NCI-H510A treated with DMSO at 0.1 percent for 48 hours (cell line): ENCODE results near the gene CREB5.

Experiments
- DNase-seq: peaks from one replicate; lab custom pipeline; 2025; lab: John Stamatoyannopoulos, UW

The CREB5 gene

DNA sequence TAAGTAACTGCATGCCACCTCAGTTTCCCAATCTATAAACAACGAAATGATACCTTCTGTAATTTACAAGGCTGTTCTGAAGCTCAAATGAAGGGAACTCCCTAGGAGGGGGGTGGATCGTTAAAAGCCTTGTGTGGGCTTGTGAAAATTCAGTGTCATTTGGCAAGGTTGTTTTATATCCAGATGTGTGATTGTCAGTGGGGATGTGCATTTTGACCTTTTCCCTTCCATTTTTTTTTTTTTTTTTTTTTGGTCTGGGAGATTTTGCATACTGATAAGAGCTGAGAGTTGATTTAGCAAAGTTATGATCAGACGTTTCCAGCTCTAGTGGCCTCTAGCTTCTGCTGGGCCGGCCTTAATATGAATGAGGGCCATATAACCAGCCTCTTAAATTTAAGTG is 22.8 kb downstream of the CREB5 start:
- DNase-seq, result no peak

DNA sequence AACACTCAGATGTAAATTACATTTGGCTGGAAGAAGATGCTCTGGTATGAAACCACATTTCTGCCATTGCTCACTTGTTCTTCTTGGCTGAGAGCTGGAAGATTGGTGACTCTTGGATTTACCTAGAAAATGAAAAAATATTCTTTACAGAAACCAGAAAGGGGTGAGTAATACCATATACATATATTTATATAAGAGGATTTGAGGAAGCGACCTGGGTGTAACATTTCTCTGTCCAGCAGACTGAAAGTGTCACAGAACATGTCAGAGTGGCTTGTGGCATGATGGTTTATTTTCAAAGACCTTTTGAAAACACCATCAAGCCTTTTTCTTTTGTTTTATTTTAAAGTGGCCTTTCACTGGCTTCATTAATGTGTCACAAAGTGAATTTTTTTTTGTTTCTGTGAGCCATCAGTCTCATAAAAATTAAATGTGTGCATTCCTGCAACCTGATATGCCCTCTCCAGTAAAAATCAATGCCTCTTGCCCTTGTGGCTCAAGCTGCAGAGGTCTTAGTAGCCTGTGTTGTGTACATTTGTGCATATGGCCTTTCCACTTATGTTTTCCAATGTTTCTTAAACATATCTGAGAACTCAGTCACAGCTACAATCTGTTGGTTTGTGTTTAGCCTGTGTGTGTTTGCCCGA is 23.5 kb downstream of the CREB5 start:
- peak; percentile 79 for DNase-seq

DNA sequence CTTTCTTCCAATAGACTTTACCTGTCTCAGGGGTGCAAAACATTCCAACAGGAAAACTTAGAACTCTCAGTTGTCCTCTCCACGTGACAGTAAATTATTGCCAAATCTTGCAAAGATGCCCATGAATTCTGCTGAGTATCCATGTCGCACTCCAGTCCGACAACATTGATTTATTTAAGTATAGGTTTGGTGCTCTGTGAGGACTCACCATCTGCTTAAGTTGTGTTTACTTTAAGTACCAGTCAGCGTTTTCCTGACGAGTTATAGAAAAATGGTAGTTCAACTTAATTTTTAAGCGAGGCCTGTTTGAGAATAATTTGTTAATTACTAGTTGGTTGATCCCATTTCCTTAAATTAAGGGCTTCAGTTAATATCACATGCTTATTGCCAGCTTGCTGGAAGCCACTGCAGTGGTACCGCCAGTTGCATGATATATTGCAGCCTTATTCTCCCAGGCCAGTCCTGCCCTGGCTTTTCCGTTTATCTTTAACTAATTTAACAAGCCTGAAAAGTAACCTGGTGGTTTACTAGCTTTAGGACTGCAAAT is 27.8 kb downstream of the CREB5 start:
- no peak for DNase-seq

DNA sequence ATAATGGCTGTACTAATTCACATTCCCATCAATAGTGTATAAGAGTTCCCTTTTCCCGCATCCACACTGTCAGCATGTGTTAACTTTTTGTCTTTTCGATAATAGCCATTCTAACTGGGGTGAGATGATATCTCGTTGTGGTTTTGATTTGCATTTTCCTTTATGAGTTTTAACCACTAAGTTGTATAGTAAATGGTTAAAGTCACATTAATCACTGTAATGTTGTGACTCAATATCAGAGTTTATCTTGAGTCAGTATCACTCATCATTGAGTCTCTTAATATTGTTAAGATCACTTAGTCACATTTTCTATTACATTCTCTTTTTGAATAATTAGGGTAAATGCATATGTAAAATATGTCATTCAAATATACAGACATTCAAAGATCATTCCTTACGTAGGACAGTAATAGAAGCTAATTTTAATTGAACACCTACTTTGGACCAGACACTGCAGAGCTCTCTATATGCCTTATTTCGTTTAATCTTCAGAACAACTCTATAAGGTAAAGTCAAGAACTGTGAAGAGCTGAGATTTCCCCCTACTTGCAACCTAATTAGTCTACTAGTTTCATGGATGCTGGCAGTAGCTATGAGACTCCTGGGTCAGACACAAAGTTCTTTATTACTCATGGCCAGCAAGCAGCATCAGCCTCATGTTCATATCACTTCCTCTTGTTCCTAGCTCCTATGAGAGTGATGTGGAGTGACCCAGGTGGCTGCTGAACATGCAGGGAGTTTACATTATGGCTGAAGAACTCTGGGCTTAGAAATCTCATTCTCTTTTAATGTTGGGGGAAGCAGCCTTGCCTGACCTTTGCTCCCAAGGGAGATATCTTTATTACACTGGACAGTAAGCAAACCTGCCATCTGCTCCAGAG is 30.5 kb downstream of the CREB5 start:
- no peak for DNase-seq

DNA sequence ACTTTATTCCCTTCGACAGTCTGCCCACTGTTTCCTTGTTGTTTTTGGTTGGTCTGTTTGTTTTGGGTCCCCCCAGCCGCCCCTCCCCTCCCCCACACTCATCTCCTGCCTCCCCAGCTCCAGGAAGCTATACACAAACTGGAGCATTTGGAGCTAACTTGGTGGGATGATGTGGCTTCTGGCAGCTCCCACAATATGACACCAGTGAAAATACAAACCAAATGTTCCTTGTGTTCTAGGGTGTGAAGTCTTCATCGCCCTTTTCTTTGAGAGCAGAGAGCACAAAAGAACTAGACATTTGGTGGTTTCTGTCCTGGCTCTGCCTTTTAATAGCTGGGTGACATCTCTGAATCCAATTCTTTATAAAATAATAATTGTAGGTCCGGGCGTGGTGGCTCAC is 33.8 kb downstream of the CREB5 start:
- no peak for DNase-seq

DNA sequence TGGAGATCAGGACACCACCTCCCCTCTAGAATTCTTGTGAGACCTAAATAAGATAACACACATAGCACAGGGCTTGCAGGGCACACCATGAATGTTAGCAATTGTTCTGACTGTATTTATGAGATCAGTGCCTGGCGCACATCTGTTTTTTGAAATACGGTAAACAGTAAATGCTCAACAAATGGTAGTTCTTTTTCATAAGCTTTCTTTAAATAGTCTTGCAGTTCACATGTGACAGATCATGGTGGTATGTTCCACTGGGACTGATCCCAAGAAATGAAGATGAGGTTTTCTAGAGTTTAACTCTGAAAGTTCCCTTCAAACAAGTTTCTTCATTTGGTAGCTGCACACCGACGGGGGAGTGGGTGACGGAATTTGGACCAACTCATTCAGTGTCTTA is 34.8 kb downstream of the CREB5 start:
- DNase-seq, result no peak

DNA sequence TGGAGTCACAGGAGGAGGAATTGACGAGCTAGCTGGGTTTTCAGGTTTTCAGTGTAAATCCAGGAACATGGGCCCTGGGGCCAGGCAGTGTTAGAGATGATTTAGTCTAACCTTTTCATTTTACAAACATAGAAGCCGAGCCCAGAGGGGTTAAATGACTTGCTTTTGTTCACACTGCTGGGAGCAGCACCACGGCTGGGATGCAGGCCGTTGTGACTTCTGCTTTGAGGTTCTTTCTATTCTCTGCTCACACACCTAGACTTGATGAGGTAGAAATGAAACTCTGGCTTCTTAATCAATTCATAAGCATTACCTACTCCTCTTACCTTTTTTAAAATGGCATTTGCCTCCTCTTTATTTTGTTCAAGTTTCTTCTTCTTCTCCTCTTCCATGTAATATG is 36.4 kb downstream of the CREB5 start:
- no peak for DNase-seq

DNA sequence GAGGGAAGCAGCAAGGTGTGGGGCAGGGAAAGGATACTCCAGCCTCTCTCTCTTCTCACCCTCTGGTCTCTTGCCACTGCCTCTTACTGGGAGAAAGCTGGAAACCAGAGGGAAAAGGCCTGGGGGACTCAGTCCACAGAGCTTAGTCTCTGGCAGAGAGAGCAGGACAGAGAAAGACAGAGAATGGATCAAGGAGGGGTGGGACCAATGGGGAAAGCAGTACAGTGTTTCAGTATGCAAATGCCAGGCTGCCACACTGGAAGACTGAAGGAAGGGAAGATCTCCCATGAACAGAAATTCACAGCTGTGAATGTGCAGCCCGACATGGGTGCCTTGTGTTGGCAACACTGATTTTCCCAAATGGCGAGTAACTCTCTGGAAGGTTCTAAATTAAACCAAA is 40.4 kb downstream of the CREB5 start:
- DNase-seq, result no peak

DNA sequence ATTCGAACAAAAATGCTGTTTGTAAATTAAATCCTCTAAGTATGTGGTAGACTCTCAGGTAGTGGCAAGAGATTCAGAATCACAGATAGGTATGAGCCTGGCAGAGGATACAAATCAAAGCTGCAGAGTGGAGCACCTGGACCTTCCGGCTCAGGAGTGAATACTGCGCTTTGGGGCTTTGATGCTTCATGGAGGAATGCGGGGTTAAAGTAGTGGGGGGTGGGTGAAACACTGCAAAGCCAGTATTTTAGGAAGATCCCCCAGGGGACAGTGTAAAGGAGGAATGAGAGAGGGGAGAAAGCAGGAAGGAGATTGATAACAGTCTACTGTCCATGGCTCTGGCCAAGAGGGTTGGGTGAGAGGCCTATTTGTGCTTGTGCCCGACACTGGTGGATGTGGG is 43.2 kb downstream of the CREB5 start:
- no peak for DNase-seq

DNA sequence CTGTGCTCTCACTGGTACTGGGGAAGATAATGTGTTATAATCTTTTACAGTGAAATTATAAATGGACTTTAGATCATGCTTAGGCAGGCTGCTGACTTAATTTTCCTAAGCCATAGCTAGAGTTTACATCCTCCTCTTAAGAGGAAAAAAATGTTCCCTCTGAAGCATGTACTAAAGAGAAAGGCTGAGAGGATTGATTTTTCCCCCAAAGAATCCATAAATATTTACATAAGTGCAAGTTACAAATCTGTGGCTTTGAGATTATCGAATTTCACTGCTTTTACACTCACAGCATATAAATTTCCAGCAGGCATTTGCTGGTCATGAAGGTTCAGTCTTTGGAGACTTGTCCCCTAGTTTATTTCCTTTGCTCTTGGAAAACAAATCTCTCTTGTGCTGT is 43.7 kb downstream of the CREB5 start:
- no peak for DNase-seq

DNA sequence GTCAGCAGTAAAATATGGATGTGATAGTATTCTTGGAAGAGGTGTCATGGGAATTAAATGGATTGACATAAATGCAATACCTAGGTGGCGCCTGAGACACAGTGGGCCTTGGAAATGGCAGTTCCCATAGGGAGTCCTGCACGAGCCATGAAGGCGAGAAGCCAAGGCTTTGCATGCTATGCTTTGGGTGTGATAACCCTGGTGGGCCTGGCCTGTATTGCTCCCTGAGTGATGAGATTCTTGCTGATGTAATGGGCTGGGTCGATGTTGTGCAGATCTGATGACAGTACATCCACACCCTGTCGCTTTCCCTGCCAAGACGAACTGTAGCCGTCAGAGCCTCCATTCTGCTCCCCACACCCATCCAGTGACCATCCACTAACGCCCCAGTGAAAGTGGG is 46.4 kb downstream of the CREB5 start:
- DNase-seq, result no peak

DNA sequence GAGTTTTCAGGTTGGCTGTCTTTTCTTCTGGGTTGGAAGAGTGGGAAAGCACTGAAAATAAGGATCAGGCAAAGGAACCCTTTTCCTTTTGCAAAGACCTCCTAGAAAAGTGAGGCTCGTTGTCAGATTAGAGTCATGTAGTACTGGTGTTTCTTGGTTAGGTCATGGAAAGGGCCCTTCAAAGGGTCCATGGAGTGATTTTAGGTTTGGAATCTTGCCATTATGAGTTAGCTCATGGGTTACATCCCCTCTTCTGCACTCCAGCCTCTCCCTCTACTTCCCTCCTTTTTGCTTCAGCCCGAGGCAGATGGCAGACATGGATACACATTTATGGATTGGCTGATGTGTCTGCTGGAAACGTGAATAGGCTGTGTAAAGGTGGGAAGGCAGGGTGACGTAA is 47.0 kb downstream of the CREB5 start:
- DNase-seq, result no peak

DNA sequence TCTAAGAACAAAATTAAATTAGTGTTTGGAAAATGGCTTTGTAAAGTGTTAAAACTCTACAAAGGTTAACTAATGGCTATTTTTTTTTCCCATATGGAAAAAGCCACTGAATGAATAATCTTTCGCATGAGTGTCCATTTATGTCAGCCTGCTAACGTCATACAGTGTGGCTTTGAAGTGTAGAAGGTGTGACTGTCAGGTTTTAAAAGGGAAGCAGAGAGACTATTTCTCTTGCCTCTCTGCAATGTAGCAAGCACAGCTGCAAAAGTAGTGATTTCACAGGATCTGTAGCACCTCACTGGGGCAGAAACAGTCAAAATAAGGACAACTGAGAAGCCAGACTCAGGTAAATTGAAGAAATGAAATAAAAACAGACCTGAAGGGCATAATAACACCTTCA is 53.4 kb downstream of the CREB5 start:
- no peak for DNase-seq

DNA sequence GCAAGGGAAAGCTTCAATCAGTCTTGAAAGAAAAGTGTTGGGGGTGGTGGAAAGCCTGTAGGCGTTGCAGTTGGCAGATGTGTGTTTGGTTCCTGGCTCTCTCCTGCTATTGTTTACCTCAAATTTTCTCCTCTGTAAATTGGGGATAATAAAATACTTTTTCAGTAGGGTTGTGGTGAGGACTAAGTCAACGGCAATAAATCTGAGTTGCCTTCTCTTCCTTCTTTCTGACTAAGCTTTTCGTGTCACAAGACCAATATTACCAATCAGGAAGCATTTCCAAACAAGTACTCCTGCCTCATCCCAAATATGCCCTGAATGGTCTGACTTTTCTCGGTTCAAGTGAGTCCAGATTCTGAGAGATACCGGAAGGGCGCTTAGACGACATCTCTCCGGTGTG is 54.0 kb downstream of the CREB5 start:
- no peak for DNase-seq

DNA sequence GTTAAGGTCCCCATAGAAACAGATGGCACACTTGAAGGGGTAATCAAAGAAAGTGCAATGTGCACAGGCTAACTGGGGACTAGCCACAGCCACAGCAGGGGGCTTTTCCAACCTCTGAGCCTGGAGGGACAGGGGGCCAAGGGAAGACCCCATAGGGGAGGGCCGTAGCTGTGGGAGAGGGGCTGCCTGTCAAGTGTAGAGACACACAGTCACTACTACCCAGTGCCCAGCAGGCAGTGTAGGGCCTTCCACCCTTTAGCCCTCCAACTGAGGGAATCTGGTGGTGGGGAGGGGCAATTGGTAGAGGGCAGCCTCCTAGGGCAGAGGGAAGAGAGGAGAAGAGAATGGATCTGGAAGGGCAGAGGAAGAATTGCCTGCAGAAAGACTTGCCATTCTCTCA is 54.6 kb downstream of the CREB5 start:
- DNase-seq, result no peak

DNA sequence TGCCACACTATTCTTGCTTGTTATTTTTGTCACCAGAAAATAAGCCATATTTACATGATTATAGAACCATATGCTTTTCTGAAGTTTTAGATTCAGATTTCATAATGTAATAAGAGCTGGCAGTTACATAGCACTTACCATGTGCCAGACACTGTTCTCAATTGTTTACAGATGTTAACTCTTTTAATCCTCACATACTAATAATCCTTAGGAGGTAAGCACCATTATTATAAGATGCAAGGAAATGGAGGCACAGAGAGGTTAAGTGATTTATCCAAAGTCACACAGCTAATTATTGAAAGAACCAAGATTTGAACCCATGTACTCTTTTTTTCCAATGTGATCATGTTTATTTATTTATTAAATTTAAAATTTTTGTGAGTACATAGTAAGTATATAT is 57.2 kb downstream of the CREB5 start:
- DNase-seq, result no peak

DNA sequence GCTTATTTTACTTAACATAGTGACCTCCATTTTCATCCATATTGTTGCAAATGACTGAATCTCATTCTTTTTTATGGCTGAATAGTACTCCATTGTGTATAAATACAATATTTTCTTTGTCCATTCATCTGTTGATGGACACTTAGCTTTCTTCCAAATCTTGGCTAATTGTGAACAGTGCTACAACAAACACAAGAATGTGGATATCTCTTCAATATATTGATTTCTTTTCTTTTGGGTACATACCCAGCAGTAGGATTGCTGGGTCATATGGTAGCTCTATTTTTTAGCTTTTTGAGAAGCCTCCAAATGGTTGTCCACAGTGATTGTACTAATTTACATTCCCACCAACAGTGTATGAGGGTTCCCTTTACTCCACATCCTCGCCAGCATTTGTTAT is 58.0 kb downstream of the CREB5 start:
- no peak for DNase-seq

DNA sequence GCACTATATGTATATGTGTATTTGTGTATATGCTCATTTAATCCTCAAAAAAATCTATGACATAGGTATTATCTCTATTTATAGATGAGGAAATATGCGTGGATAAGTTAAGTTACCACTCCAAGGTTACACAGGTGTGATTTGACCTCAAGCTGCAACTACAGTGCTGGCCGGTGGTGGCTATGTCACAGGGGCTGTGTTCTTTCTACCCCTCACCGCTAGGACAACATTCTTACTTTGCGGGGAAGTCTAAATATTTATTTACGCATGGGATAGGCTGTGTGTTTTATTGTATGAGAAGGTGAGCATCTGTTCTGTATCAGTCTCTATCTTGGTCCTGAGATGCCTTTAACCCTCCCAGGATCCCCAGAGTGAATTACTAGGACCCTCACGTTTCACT is 60.0 kb downstream of the CREB5 start:
- DNase-seq, result no peak

DNA sequence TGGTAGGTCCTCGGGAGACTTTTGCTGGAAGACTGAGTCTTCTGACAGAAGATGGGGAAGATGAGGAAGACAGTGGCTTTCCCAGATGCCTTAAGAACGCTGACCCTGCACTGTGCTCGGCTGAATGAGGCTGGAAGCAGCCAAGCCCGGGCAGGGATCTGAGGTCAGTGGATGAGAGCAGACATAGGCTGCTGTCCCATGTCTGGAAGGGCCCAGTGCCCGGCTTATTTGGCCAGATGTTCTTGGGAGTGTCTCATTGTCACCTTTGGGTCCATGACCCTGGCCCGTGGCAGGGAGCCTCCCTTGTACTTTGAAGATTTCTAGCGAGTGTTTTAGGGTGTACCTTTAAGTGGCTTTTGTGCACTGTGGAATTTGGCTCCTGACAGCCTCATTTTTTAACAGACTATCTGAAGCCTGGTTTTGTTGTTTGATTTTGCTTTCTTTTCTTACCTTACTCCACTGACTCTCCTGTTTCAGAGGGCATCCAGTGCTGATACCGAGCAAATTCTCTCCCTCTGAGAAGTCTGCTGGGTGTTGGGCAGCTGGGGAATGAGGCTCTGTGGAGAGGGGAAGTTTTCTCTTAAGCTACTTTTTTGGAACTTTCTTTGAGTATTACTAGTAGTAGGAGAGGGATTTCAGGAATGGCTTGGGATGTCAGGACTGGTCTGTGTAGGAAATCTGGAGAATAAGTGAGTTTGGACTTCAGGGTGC is 61.4 kb downstream of the CREB5 start:
- DNase-seq, result no peak

DNA sequence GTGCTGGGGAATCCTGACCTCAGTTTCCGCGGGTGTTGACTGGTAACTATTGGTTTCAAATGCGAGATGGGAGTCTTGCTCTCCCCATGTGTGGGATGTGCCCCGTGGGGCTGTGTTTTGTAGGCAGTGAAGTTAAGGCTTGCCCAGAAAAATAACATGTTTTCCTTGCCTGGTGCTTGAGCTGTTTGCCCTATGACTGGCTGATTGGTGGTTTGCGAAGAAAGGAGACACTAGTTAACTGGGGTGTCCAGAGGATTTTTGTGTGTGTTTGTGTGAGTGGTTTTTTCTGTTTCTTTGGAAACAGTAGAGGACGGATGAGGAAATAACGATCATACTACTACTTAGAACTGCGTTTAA is 61.9 kb downstream of the CREB5 start:
- DNase-seq, result no peak

DNA sequence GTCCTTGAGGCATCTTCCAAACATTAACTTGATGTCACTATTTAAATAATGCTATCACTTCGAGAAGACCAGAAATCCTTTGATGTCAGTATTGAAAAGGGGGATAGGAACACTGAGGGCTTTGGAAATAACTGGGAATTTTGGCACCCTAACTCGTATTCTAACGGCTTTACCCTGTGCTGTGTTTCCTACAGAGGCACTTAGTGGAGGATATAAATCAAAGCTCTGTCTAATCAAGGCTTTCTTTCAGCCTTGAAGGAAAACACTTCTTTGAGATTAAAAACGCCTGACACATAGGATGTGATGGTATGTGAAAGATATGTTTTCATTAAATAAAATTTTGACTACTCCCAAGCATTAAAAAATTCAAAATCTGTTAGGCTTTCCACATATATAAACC is 62.3 kb downstream of the CREB5 start:
- no peak for DNase-seq

DNA sequence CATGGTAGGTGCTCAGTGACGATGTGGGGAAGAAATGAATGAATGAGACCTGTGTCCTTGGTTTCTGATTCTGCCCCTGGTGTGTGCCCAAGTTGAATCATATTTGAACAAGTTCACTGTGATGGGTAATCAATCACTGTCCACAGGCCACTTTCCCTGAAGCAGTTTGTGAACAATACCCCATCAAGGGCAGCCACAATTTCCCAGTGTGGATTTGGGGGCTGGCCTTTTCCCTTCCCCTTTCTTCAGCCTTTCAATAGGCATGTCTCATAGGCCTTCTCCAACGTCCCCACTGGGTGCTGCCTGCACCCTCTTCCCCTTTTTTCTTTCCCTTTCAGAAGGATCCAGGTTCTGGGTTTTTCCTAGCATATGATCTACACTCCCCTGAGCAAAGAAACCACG is 64.7 kb downstream of the CREB5 start:
- no peak for DNase-seq

DNA sequence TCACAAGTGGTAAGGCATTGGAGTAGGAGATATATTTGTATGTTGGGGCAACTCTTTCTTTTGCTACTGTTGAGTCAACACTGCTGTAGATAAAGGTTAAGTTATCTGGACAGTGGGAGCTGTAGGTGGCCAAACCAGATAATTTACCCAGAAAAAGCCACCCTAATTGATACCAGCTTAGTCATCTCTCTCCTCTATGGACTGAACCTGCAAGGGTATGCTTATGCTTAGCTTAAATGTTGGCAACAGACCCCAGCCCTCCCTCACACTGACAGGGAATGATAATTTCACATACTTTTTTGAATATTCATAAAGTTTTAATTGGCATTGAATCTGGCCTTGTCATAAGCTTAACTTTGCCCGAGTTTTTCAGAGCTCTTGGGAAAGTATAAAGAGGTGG is 66.3 kb downstream of the CREB5 start:
- peak; percentile 17 for DNase-seq
